Upper lobe of left lung (tissue), 4 donors: ENCODE measurements around the gene SUN5.

Source experiments
- CTCF ChIP-seq, 6 experiments: fragments of 450-650 bp in 4 of 6; fragments of 200-600 bp in 2 of 6; sonication (generic) in 2 of 6; IDR thresholded peaks; one replicate each; pipeline ENCODE4 v1.5.1; 2016 to 2019; ENCODE audit warnings: antibody characterized with exemption in 6 of 6
- EP300 ChIP-seq, 4 donors: sonication (generic); formaldehyde crosslinking; IDR thresholded peaks; one replicate each; pipeline ENCODE4 v1.5.1; 2017; ENCODE audit warnings: antibody characterized with exemption in 4 of 4, control low read depth in 2 of 4
- POLR2A ChIP-seq, 4 donors: fragments of 450-650 bp; IDR thresholded peaks; one replicate each; pipeline ENCODE4 v1.5.1; 2016 to 2017; ENCODE audit warnings: antibody characterized with exemption in 4 of 4, mild to moderate bottlenecking in 2 of 4
- POLR2AphosphoS5 ChIP-seq, 2 donors: sonication (generic); formaldehyde crosslinking; IDR thresholded peaks; one replicate each; pipeline ENCODE4 v1.5.1; 2017; ENCODE audit warnings: antibody characterized with exemption in 2 of 2

DNA sequence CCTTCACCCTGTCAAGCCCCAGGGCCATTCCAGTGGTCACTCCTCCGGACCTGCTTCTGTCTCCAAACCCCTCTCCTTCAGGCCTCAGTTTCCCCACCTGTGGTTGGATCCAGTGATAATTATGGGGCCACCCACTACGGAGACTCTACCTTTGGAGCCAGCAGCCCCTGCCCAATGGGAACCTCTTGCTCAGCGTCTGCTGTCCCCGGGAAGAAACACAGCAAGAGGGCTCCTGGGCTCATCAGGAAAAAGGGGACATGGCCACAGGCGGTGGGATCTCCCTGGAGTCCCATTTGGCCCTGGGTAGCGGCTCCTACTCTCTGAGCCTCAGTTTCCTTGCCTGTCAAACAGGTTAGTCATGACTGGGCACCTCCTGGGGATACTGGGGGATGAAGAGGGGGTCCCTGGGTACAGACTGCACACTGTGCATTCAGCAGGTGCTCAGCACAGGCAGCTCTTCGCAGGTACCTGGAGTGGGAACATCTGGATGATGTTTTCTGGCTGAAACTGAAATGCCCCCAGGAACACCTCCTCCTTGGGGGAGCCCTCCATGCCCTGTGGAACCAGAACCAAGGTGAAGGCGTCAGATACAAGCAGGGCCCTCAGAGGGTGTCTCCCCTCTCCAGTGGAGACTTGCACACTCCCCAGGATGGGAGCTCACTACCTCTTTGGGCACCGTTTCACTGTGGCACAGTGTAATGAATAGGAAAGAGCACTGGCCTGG, 19.4 kb downstream of the SUN5 start:
- TF ChIP-seq POLR2A (IDR thresholded peaks at IDR 0.05) (no peak), CTCF (IDR thresholded peaks at IDR 0.05) (no peak), POLR2AphosphoS5 (IDR thresholded peaks at IDR 0.05) (no peak), EP300 (IDR thresholded peaks at IDR 0.05) (no peak)
